Measurements from ENCODE around the gene SLC38A10.

DNA sequence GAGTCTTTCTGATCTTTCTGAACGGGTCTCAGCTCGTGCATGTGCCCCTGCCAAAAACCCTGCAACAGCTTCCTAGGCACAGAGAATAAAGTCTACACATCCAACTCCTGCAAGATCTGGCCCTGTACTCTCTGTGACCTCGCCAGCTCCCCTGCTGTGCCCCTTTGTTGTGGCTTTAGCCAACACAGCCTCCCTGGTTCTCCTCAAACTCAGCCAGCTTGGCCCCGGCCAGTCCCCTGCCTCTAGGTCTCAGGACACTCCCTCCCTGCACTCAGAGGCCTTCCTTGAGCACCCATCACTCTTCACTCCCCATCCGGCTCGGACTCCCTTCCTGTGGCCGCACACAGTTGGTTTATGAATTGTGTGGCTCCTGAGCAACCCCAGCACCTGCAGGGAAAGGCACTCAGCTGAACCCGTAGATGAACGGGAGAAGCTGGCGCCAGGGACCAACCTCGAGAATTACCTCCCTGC is 73.7 kb downstream of the SLC38A10 start:
- TF ChIP-seq, protein P1, sequence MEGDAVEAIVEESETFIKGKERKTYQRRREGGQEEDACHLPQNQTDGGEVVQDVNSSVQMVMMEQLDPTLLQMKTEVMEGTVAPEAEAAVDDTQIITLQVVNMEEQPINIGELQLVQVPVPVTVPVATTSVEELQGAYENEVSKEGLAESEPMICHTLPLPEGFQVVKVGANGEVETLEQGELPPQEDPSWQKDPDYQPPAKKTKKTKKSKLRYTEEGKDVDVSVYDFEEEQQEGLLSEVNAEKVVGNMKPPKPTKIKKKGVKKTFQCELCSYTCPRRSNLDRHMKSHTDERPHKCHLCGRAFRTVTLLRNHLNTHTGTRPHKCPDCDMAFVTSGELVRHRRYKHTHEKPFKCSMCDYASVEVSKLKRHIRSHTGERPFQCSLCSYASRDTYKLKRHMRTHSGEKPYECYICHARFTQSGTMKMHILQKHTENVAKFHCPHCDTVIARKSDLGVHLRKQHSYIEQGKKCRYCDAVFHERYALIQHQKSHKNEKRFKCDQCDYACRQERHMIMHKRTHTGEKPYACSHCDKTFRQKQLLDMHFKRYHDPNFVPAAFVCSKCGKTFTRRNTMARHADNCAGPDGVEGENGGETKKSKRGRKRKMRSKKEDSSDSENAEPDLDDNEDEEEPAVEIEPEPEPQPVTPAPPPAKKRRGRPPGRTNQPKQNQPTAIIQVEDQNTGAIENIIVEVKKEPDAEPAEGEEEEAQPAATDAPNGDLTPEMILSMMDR (IDR thresholded peaks at IDR 0.05) = no peak
- TF ChIP-seq POLR2A (IDR thresholded peaks at IDR 0.05) (no peak), POLR2AphosphoS5 (IDR thresholded peaks at IDR 0.05; ENCODE audit: insufficient read depth in 1 of 2, low read depth in 1 of 2) (no peak)
